ENCODE results near the gene ABHD4. TPM values are rescaled to one million over a fixed set of nuclear protein-coding genes. Genes with fewer than 3 reads are reported as not detected.
"Not testable (repeated sequence)": the region's sequence is repeated elsewhere in the genome, so short reads cannot be mapped to it uniquely, and the experiment has no call there.

ABHD4 gene
- total RNA-seq, 1 donor from 2014 or later = 11.6 TPM

DNA sequence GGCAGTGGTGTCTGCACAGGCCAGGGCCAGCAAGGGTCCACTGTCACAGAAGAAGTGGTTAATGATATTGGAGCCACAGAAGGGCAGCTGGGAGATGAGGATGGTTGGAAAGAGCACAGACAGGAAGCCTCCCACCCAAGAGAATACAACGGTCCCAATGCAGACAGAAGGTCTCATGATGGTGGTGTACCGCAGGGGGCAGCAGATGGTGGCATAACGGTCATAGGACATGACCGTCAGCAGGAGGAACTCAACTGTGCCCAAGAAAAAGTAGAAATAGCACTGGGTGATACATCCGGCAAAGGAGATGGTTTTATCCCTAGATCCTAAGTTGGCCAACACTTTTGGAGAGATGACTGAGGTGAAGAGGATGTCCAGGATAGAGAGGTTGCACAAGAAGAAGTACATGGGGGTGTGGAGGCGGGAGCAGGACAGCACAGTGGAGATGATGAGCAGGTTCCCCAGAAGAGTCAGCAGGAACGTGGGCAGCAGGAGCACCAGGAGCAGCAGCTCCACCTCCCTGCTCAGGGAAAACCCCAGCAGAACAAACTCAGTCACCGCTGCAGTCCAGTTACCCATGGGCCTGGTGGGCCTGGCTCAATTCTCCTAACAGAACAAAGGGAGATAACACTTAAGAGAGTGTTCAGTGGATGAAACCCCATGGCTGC lies 36.3 kb downstream of the ABHD4 start:
- DNase-seq (ENCODE audit: low read depth, low spot score) = no peak
- Mint-ChIP-seq H3K36me3 (ENCODE audit: low read depth) (peaks cover 5% of the 10 kb centered on the region), H3K27ac (ENCODE audit: unreplicated experiment) (no peak overlapping the region), H3K9me3 (peaks cover 12% of the 10 kb centered on the region), H3K4me1 (no peaks in the 10 kb centered on the region), H3K27me3 (ENCODE audit: low read depth) (no peaks in the 10 kb centered on the region), H3K4me3 (no peak overlapping the region)
- TF ChIP-seq, protein P1, sequence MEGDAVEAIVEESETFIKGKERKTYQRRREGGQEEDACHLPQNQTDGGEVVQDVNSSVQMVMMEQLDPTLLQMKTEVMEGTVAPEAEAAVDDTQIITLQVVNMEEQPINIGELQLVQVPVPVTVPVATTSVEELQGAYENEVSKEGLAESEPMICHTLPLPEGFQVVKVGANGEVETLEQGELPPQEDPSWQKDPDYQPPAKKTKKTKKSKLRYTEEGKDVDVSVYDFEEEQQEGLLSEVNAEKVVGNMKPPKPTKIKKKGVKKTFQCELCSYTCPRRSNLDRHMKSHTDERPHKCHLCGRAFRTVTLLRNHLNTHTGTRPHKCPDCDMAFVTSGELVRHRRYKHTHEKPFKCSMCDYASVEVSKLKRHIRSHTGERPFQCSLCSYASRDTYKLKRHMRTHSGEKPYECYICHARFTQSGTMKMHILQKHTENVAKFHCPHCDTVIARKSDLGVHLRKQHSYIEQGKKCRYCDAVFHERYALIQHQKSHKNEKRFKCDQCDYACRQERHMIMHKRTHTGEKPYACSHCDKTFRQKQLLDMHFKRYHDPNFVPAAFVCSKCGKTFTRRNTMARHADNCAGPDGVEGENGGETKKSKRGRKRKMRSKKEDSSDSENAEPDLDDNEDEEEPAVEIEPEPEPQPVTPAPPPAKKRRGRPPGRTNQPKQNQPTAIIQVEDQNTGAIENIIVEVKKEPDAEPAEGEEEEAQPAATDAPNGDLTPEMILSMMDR (conservative IDR thresholded peaks at IDR 0.05) = no peak

DNA sequence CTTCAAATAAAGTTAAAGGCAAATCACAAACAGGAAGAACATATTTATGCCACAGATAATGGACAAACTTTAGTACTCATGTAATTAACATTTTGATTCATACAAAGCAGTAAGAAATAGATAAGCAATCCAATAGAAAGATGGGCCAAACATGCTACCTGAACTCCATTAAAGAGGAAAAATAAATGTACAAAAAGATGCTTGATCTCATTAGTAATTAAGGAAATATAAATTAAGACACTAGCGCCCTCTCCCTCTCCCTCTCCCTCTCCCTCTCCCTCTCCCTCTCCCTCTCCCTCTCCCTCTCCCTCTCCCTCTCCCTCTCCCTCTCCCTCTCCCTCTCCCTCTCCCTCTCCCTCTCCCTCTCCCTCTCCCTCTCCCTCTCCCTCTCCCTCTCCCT lies 37.9 kb downstream of the ABHD4 start:
- H3K27me3 Mint-ChIP-seq (ENCODE audit: low read depth); H3K4me3 Mint-ChIP-seq; DNase-seq (ENCODE audit: low read depth, low spot score); H3K36me3 Mint-ChIP-seq (ENCODE audit: low read depth); H3K27ac Mint-ChIP-seq (ENCODE audit: unreplicated experiment); H3K4me1 Mint-ChIP-seq; H3K9me3 Mint-ChIP-seq: not testable (repeated sequence)

DNA sequence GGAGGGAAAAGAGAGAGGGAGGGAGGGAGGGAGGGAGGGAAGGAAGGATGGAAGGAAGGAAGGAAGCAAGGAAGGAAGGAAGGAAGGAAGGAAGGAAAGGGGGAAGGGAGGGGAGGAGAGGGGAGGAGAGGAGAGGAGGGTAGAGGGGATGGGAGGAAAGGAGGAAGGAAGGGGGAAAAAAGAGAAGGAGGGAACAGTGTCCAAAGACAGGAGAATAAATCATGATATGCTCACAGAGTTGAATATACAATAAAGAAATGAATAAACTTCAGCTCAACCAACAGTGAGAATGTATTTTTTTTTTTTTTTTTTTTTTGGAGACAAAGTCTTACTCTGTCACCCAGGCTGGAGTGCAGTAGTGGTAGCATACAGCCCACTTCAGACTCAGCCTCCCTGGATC lies 42.1 kb downstream of the ABHD4 start:
- Mint-ChIP-seq H3K4me3 (no peak overlapping the region), H3K4me1 (no peaks in the 10 kb centered on the region), H3K27ac (ENCODE audit: unreplicated experiment) (no peak overlapping the region), H3K36me3 (ENCODE audit: low read depth) (peaks cover 5% of the 10 kb centered on the region), H3K27me3 (ENCODE audit: low read depth) (no peaks in the 10 kb centered on the region), H3K9me3 (no peaks in the 10 kb centered on the region)
- no peak for DNase-seq (ENCODE audit: low read depth, low spot score)
- TF ChIP-seq, protein P1 (conservative IDR thresholded peaks at IDR 0.05) = no peak

DNA sequence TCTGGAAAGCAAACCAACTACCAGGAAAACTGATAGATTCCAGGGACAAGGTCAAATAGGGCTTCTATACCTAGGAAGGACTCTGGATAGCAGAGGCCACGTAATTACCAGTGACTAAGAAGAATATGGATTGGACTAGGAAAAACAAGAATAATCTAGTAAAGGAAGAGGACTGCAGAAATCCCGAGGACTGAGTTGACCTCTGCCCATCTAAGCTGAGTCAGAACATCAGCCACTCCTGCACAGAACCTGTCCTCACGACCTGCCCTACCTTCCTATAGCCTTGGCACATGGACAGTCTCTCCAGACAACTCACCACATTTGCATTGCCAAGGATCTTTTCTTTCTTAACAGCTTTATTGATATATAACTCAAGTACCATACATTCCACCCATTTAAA lies 43.7 kb downstream of the ABHD4 start:
- peaks cover 3% of the 10 kb centered on the region for H3K27me3 Mint-ChIP-seq (ENCODE audit: low read depth)
- no peak overlapping the region for H3K27ac Mint-ChIP-seq (ENCODE audit: unreplicated experiment)
- TF ChIP-seq, protein P1 (conservative IDR thresholded peaks at IDR 0.05) = no peak
- no peaks in the 10 kb centered on the region for H3K4me1 Mint-ChIP-seq
- no peak overlapping the region for H3K4me3 Mint-ChIP-seq
- DNase-seq (ENCODE audit: low read depth, low spot score) = no peak
- peaks cover 2% of the 10 kb centered on the region for H3K36me3 Mint-ChIP-seq (ENCODE audit: low read depth)
- H3K9me3 Mint-ChIP-seq = peaks cover 2% of the 10 kb centered on the region

DNA sequence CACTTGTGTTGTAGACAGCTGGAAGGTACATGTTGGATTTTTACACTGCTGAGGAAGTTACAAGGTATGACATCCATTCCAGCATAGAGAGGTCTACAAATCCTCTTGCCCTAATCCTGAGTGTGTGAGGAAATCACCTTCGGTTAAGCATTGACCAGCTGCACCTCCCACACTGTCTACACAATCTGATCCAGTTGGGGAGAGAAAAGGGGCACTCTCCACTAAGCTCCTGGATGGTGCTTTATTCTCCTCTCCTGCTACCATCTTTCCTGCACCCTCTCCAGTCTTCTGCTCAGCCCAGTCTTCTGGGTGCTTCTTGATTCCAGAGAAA lies 46.2 kb downstream of the ABHD4 start, which contains the start of gene OR6J1:
TSS of gene OR6J1 (minus strand) at position 48 of the 331 bp plus-strand sequence. CDS start 9,541 bp downstream, outside the sequence.
- TF ChIP-seq, protein P1 (conservative IDR thresholded peaks at IDR 0.05) = no peak
- DNase-seq (ENCODE audit: low read depth, low spot score) = no peak
- Mint-ChIP-seq H3K9me3 (peaks cover 2% of the 10 kb centered on the region), H3K27ac (ENCODE audit: unreplicated experiment) (no peak within 1 kb of the TSS), H3K4me1 (no peaks in the 10 kb centered on the region), H3K36me3 (ENCODE audit: low read depth) (no peaks in the 10 kb centered on the region), H3K27me3 (ENCODE audit: low read depth) (peaks cover 3% of the 10 kb centered on the region), H3K4me3 (no peak within 1 kb of the TSS)

DNA sequence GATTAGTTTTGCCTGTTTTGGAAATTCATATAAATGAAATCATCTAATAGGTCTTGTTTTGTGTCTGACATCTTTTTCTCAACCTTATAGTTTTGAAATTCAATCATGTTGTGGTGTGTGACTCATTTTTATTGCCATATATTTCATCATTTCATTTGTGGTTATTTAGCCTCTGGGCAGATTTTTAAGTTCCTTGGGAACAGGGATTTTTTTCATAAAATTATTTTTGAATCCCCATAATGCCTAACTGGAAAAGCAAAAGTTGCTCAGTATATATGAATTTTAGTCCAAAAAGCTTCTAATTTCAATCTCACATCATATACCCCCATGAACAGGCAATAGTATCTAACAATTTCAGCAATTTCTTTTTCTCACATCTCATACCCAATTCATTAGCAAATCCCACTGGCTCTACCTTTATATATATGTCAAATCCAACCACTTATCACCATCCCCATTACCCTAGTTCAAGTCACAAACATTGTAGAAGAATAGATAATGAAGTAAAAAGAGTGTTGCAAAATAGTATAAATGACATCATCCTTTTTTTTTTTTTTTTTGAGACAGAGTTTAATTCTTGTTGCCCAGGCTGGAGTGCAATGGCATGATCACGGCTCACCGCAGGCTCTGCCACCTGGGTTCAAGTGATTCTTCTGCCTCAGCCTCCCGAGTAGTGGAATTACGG lies 48.6 kb downstream of the ABHD4 start:
- no peak for DNase-seq (ENCODE audit: low read depth, low spot score)
- Mint-ChIP-seq H3K4me3 (no peak overlapping the region), H3K9me3 (peaks cover 2% of the 10 kb centered on the region), H3K4me1 (no peaks in the 10 kb centered on the region), H3K27ac (ENCODE audit: unreplicated experiment) (no peak overlapping the region), H3K27me3 (ENCODE audit: low read depth) (peaks cover 3% of the 10 kb centered on the region), H3K36me3 (ENCODE audit: low read depth) (no peaks in the 10 kb centered on the region)
- TF ChIP-seq, protein P1 (conservative IDR thresholded peaks at IDR 0.05) = no peak
